K562 (cell line): Measurements from ENCODE around the gene SYT6. TPM values are rescaled to one million over a fixed set of nuclear protein-coding genes. Genes with fewer than 3 reads are reported as not detected.

Source experiments
- ATAC-seq: fragments of 200-7000 bp; cut with Tn5 transposase; 3 replicates; pipeline ENCODE4 v1.9.1; 2020; ENCODE audit warnings: moderate library complexity
- BruUV-seq: library from RNA; stranded (reverse); fragments of 400-500 nt; replicated peaks from 2 replicates; lab custom pipeline; 2021; lab: Mats Ljungman, UMichigan
- CTCF ChIA-PET: fragments of 300-600 bp; formaldehyde crosslinking; extraction: SDS; loops from one replicate; lab custom pipeline; 2021; ENCODE audit warnings: low intra/inter-chr PET ratio; lab: Yijun Ruan, JAX
- POLR2A ChIA-PET: fragments of 300-600, 350-650 bp; sonication (Branson Sonifier 250); formaldehyde crosslinking; extraction: SDS; loops from one replicate; lab custom pipeline; 2021; ENCODE audit warnings: antibody characterized with exemption, inconsistent platforms; lab: Yijun Ruan, JAX
- DNase-seq, 4 experiments: peaks; one replicate each; pipeline versions ENCODE4 v3.0.0 to v3.0.0-alpha.2; 2011 to 2018; ENCODE audit warnings: low spot score in 3 of 4, mixed read lengths in 3 of 4; ENCODE audit errors: extremely low read depth in 1 of 4
- FAIRE-seq: peaks from 2 replicates; lab custom pipeline; 2011; peaks lifted over from hg19 to GRCh38; lab: Jason Lieb, UNC
- H2AFZ ChIP-seq: 2 replicates; pipeline ENCODE4 v1.6.0; 2011; ENCODE audit warnings: low read depth, low read length, control low read depth, inconsistent platforms
- H3K27ac ChIP-seq: fragments of 200-600 bp; 3 replicates; pipeline ENCODE4 v1.8.0; 2011; ENCODE audit warnings: low read depth, mild to moderate bottlenecking, control low read depth, inconsistent platforms, low read length, moderate library complexity, mixed read lengths; ENCODE audit errors: extremely low read depth
- H3K27me3 ChIP-seq, 2 experiments: fragments of 300-600 bp in 1 of 2; 2 replicates in 1 of 2; 3 replicates in 1 of 2; pipeline versions ENCODE4 v1.6.0 to v1.8.0; 2011; ENCODE audit warnings: inconsistent platforms in 2 of 2, low read length in 2 of 2, mild to moderate bottlenecking in 1 of 2, mixed read lengths in 1 of 2, moderate library complexity in 1 of 2; ENCODE audit not compliant: control insufficient read depth in 2 of 2, insufficient read depth in 2 of 2
- H3K36me3 ChIP-seq: fragments of 300-600 bp; 3 replicates; pipeline ENCODE4 v1.8.0; 2011; ENCODE audit warnings: mild to moderate bottlenecking, low read length, inconsistent platforms; ENCODE audit not compliant: control insufficient read depth, insufficient read depth
- H3K4me1 ChIP-seq, 2 experiments: fragments of 200-600 bp in 1 of 2; replicated peaks in 1 of 2; 2 replicates in 1 of 2; 3 replicates in 1 of 2; pipeline versions ENCODE4 v1.5.1 to v1.8.0; 2011; ENCODE audit warnings: inconsistent platforms in 2 of 2, low read length in 2 of 2, mild to moderate bottlenecking in 1 of 2, mixed read lengths in 1 of 2, moderate library complexity in 1 of 2; ENCODE audit not compliant: control insufficient read depth in 2 of 2, insufficient read depth in 2 of 2
- H3K4me2 ChIP-seq: 2 replicates; pipeline ENCODE4 v1.6.1; 2011; ENCODE audit warnings: low read length, control low read depth, inconsistent platforms, mixed read lengths; ENCODE audit not compliant: insufficient read depth
- H3K4me3 ChIP-seq: fragments of 200-600 bp; sonication (generic), shearing (Covaris generic); 2 replicates; pipeline ENCODE4 v1.5.1; 2016; ENCODE audit warnings: control low read depth, inconsistent platforms
- H3K79me2 ChIP-seq: fragments of 200-600 bp; 3 replicates; pipeline ENCODE4 v1.8.0; 2011; ENCODE audit warnings: low read length, inconsistent platforms; ENCODE audit not compliant: control insufficient read depth, insufficient read depth
- H3K9ac ChIP-seq, 2 experiments: 2 replicates each; pipeline versions ENCODE4 v1.6.0 to v1.6.1; 2011; ENCODE audit warnings: low read depth in 2 of 2, low read length in 2 of 2, control low read depth in 1 of 2, inconsistent platforms in 1 of 2, mild to moderate bottlenecking in 1 of 2, mixed read lengths in 1 of 2; ENCODE audit not compliant: insufficient read depth in 1 of 2
- H3K9me1 ChIP-seq: one replicate; pipeline ENCODE4 v1.6.0; 2011; ENCODE audit warnings: inconsistent platforms, mild to moderate bottlenecking, low read length, moderate library complexity; ENCODE audit not compliant: control insufficient read depth, insufficient read depth
- H3K9me3 ChIP-seq: replicated peaks from 2 replicates; pipeline ENCODE4 v1.5.1; 2011; ENCODE audit warnings: low read depth, low read length, inconsistent platforms; ENCODE audit not compliant: control insufficient read depth, insufficient read depth
- H4K20me1 ChIP-seq: replicated peaks from 2 replicates; pipeline ENCODE4 v1.6.1; 2011; ENCODE audit warnings: low read length, inconsistent platforms, mixed read lengths; ENCODE audit not compliant: control insufficient read depth, insufficient read depth
- ARID1B ChIP-seq: fragments of 450-650 bp; IDR thresholded peaks from 2 replicates; pipeline ENCODE4 v1.6.1; 2016; ENCODE audit warnings: antibody characterized with exemption, mild to moderate bottlenecking, inconsistent platforms
- BMI1 ChIP-seq: fragments of 150-350 bp; IDR thresholded peaks from 2 replicates; pipeline ENCODE4 v1.6.1; 2014; ENCODE audit warnings: low read length
- CBX5 ChIP-seq: IDR thresholded peaks from 2 replicates; pipeline ENCODE4 v1.6.1; 2014; ENCODE audit warnings: low read depth, borderline replicate concordance
- DIDO1 ChIP-seq: fragments of 450-650 bp; IDR thresholded peaks from 2 replicates; pipeline ENCODE4 v1.6.1; 2016; ENCODE audit warnings: low read depth, missing biosample characterization, missing genetic modification characterization
- DMBX1 ChIP-seq: fragments of 250-450 bp; sonication (Bioruptor Pico); IDR thresholded peaks from 2 replicates; pipeline ENCODE4 v1.8.0; 2022; ENCODE audit warnings: inconsistent platforms, mild to moderate bottlenecking, moderate library complexity, borderline replicate concordance
- EWSR1 ChIP-seq: fragments of 450-650 bp; IDR thresholded peaks from 2 replicates; pipeline ENCODE4 v1.6.1; 2018; ENCODE audit warnings: borderline replicate concordance, mild to moderate bottlenecking, low read depth, moderate library complexity; ENCODE audit not compliant: partially characterized antibody
- GATAD2B ChIP-seq: fragments of 450-650 bp; IDR thresholded peaks from 2 replicates; pipeline ENCODE4 v1.6.1; 2017; ENCODE audit warnings: mild to moderate bottlenecking, borderline replicate concordance
- KAT7 ChIP-seq: sonication (generic); formaldehyde crosslinking; IDR thresholded peaks from 2 replicates; pipeline ENCODE4 v1.8.0; 2022; ENCODE audit warnings: missing genetic modification reagents, mild to moderate bottlenecking, borderline replicate concordance
- MAZ ChIP-seq, 2 experiments: fragments of 450-650 bp in 1 of 2; sonication (generic) in 1 of 2; formaldehyde crosslinking; IDR thresholded peaks in 1 of 2; conservative IDR thresholded peaks in 1 of 2; 2 replicates each; pipeline versions ENCODE4 v1.4.0 to v1.5.0; 2020; ENCODE audit warnings: mild to moderate bottlenecking in 1 of 2, missing genetic modification reagents in 1 of 2
- MYC ChIP-seq, 2 experiments: fragments of 250-450 bp in 1 of 2; sonication (Bioruptor Pico) in 1 of 2; IDR thresholded peaks; 2 replicates each; pipeline versions ENCODE4 v1.5.1 to v1.6.1; 2012 to 2021; ENCODE audit warnings: low read depth in 2 of 2, borderline replicate concordance in 1 of 2, improper control_type of control experiment in 1 of 2, low read length in 1 of 2, mild to moderate bottlenecking in 1 of 2, moderate library complexity in 1 of 2
- PML ChIP-seq: IDR thresholded peaks from 2 replicates; pipeline ENCODE4 v1.6.1; 2012; ENCODE audit warnings: low read length, inconsistent platforms
- PPARD ChIP-seq: fragments of 250-450 bp; sonication (Bioruptor Pico); IDR thresholded peaks from 2 replicates; pipeline ENCODE4 v1.8.0; 2022; ENCODE audit warnings: inconsistent platforms, mild to moderate bottlenecking, moderate library complexity
- RB1 ChIP-seq: fragments of 450-650 bp; IDR thresholded peaks from 2 replicates; pipeline ENCODE4 v1.6.1; 2017; ENCODE audit warnings: low read depth, mild to moderate bottlenecking
- RBFOX2 ChIP-seq: fragments of 200-400 bp; formaldehyde crosslinking; IDR thresholded peaks from 2 replicates; pipeline ENCODE4 v1.6.1; 2017; ENCODE audit warnings: low read depth, mild to moderate bottlenecking, low read length, moderate library complexity
- RFX5 ChIP-seq: IDR thresholded peaks from 2 replicates; pipeline ENCODE4 v1.6.1; 2011; ENCODE audit warnings: low read depth, mild to moderate bottlenecking, improper control_type of control experiment, low read length
- SIRT6 ChIP-seq: IDR thresholded peaks from one replicate; pipeline ENCODE4 v1.6.1; 2012; ENCODE audit warnings: low read depth, mild to moderate bottlenecking, control low read depth, inconsistent platforms, low read length, moderate library complexity
- TBL1XR1 ChIP-seq, 2 experiments: IDR thresholded peaks; 2 replicates each; pipeline ENCODE4 v1.6.1; 2012; ENCODE audit warnings: improper control_type of control experiment in 2 of 2, low read length in 2 of 2, mild to moderate bottlenecking in 1 of 2
- ZNF140 ChIP-seq: fragments of 250-450 bp; sonication (Bioruptor Pico); IDR thresholded peaks from 2 replicates; pipeline ENCODE4 v1.8.0; 2021; ENCODE audit warnings: moderate library complexity, mild to moderate bottlenecking, inconsistent platforms
- ZNF239 ChIP-seq: fragments of 250-450 bp; sonication (Bioruptor Pico); IDR thresholded peaks from 2 replicates; pipeline ENCODE4 v1.4.0; 2020; ENCODE audit warnings: mild to moderate bottlenecking
- ZNF3 ChIP-seq: fragments of 250-450 bp; sonication (Bioruptor Pico); IDR thresholded peaks from 2 replicates; pipeline ENCODE4 v1.5.0; 2021; ENCODE audit warnings: mild to moderate bottlenecking, moderate library complexity
- ZNF589 ChIP-seq: fragments of 200-800 bp; sonication (Bioruptor generic); IDR thresholded peaks from 2 replicates; pipeline ENCODE4 v1.6.1; 2016; ENCODE audit warnings: low read depth, missing genetic modification characterization, missing compliant biosample characterization
- WGBS: fragments of 100-300 bp; shearing (Covaris generic); methylation state at CpG from one replicate; pipeline ENCODE4 v1.1.6; 2016; ENCODE audit warnings: low coverage, mixed read lengths; ENCODE audit not compliant: insufficient coverage; ENCODE audit errors: missing lambda C conversion rate; 5-methylcytosine and 5-hydroxymethylcytosine counted together
- in situ Hi-C: fragments of 300-500 bp; cut with MboI; formaldehyde crosslinking; loops from 4 replicates; pipeline ENCODE4 v1.15.0; 2018; ENCODE audit warnings: inconsistent platforms, mixed read lengths
- intact Hi-C: fragments of 100-400 bp; cut with micrococcal nuclease; formaldehyde crosslinking; loops from 2 replicates; pipeline ENCODE4 v1.14.2; 2022
- polyA plus RNA-seq, 8 experiments: library from polyadenylated mRNA; depleted of rRNA in 4 of 8; stranded (reverse) in 5 of 8; unstranded in 3 of 8; fragments of >200 nt; fragmentation: Nextera tagmentation in 2 of 8; fragmentation: Illumina TruSeq in 1 of 8; extraction: Ambion mirVana in 2 of 8; extraction: Trizol in 1 of 8; gene quantifications; 2 replicates each; pipeline versions ENCODE4 v1.2.1 to v1.2.3, GENCODE V29; 2011 to 2014; ENCODE audit warnings: inconsistent platforms in 1 of 8, missing spikeins in 1 of 8
- total RNA-seq, 7 experiments: library from RNA; depleted of rRNA in 6 of 7; stranded (reverse); fragments of >200 nt in 6 of 7; fragmentation: Illumina TruSeq in 2 of 7; extraction: Trizol in 2 of 7; gene quantifications; 2 replicates each; pipeline versions ENCODE4 v1.2.1 to v1.2.3, GENCODE V29; 2011 to 2021; ENCODE audit warnings: low replicate concordance in 1 of 7
- TF ChIP-seq, protein P1 (sequence below): fragments of 250-450 bp; sonication (Bioruptor Pico); IDR thresholded peaks from 2 replicates; pipeline ENCODE4 v1.8.0; 2022; ENCODE audit warnings: inconsistent platforms

The SYT6 gene
- total and polyA plus RNA-seq, 9 of the 15 experiments (the other 6 are each of a cell fraction or from before 2014, with no cell fraction given): 0.06 TPM; not detected in 8

DNA sequence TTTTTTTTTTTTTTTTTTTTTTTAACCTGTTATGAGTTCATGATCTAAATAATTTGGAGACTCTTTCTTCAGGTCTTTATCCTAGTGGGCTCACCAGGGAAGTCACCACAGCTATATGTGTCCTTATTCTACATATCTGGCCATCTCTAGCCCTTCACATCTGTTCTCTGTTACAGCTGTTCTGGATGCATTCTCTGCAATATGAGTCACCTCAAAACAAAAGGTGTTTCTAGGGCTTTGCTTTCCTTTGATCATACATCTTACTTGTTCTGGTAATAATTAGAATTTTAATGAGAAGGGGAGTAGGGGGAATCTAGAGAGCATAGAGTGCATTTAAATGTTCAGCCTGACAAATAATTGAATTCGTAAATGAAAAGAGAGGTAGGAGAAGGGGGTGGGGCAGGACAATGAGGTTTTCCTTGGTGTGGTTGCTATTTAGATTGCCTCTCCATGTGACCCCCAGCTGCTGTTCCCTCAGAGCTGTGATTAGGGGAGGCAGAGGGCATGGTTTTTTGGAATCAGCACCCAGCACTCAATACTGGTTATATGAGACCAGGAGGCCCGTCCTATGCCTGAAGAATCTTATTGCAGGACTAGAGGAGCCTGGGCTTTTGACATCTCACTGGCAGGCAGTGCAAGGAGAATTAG is 8.0 kb downstream of the SYT6 start (continued):
- no peak for TF ChIP-seq GATAD2B
- TF ChIP-seq SIRT6: no peak
- no peak for TF ChIP-seq ZNF140 (CRISPR knock-in tag)
- no peak for TF ChIP-seq MYC (IDR thresholded peaks at IDR 0.05; ENCODE audit: low read depth, low read length)
- TF ChIP-seq MYC (CRISPR knock-in tag; IDR thresholded peaks at IDR 0.05; ENCODE audit: borderline replicate concordance, low read depth): no peak
- TF ChIP-seq, all 486 proteins: peak for 0

DNA sequence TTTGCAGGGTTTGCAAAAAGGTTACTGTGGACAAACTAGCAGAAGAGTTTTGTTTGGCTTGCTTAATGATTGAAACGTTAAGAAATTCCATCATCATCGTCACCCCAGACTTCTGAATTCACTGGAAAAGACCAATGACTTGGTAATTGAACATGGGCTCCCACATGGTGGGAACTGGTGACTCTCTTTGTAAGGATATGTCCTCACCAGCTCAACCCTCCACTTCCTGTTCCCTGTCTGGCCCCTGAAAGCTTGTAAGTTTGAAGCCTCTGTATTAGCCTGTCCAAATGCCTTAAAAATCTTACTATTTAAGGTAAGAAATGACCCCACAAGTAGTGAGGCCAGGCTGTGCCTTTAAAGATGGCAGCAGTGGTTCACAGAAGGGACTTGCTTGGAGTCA is 9.7 kb downstream of the SYT6 start:
- FAIRE-seq (peak; percentile 23), ATAC-seq (no peak), DNase-seq (no peak)
- H3K4me2 ChIP-seq: no peak overlapping the region
- no peaks in the 10 kb centered on the region for H3K9me1 ChIP-seq
- H3K4me3 ChIP-seq: no peak overlapping the region
- 0% methylated on average over 2 of the region's 2 CpGs for WGBS
- H4K20me1 ChIP-seq: no peaks in the 10 kb centered on the region
- H3K9me3 ChIP-seq: no peaks in the 10 kb centered on the region
- H3K27ac ChIP-seq: no peak overlapping the region
- in situ Hi-C loops (no loop called here), intact Hi-C loops (no loop called here)
- POLR2A ChIA-PET: no interaction called here
- CTCF ChIA-PET: no interaction called here
- H3K36me3 ChIP-seq: no peaks in the 10 kb centered on the region
- no TSS peak for BruUV-seq
- no peaks in the 10 kb centered on the region for H3K4me1 ChIP-seq
- TF ChIP-seq BMI1: no peak
- no peak for TF ChIP-seq EWSR1
- TF ChIP-seq CBX5: no peak
- no peak for TF ChIP-seq RB1
- no peak for TF ChIP-seq ZNF239
- TF ChIP-seq ZNF3: no peak
- TF ChIP-seq RFX5: no peak
- TF ChIP-seq DMBX1 (CRISPR knock-in tag): no peak
- TF ChIP-seq MAZ (CRISPR knock-in tag; conservative IDR thresholded peaks at IDR 0.05 in 1 of 2, IDR thresholded peaks at IDR 0.05 in 1 of 2): no peak
- TF ChIP-seq, protein P1, sequence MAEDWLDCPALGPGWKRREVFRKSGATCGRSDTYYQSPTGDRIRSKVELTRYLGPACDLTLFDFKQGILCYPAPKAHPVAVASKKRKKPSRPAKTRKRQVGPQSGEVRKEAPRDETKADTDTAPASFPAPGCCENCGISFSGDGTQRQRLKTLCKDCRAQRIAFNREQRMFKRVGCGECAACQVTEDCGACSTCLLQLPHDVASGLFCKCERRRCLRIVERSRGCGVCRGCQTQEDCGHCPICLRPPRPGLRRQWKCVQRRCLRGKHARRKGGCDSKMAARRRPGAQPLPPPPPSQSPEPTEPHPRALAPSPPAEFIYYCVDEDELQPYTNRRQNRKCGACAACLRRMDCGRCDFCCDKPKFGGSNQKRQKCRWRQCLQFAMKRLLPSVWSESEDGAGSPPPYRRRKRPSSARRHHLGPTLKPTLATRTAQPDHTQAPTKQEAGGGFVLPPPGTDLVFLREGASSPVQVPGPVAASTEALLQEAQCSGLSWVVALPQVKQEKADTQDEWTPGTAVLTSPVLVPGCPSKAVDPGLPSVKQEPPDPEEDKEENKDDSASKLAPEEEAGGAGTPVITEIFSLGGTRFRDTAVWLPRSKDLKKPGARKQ: no peak
- no peak for TF ChIP-seq PML
- TF ChIP-seq KAT7 (CRISPR knock-in tag): no peak
- no peak for TF ChIP-seq ZNF589
- no peak for TF ChIP-seq DIDO1 (tag)
- TF ChIP-seq TBL1XR1 (IDR thresholded peaks at IDR 0.05; ENCODE audit: low read length in 2 of 2): no peak
- no peak for TF ChIP-seq PPARD (CRISPR knock-in tag)
- TF ChIP-seq ARID1B: no peak
- TF ChIP-seq RBFOX2: no peak
- H3K9ac ChIP-seq: no peak overlapping the region
- H3K27me3 ChIP-seq: peaks cover 0 to 6% of the 10 kb centered on the region in 2 experiments; a peak in 2 of 5 replicates
- H2AFZ ChIP-seq: no peak overlapping the region
- no peaks in the 10 kb centered on the region for H3K79me2 ChIP-seq
